Esophagus squamous epithelium (tissue), 5 donors: Measurements from ENCODE around the gene TMEM258. TPM values are rescaled to one million over a fixed set of nuclear protein-coding genes. Genes with fewer than 3 reads are reported as not detected.
A peak's percentile ranks its signal among the peaks of the same experiment; 100 is the strongest.

ENCODE experiments used
- DNase-seq: peaks from one replicate; lab custom pipeline; 2025; lab: John Stamatoyannopoulos, UW
- H3K27ac ChIP-seq, 4 donors: fragments of 200-600 bp; sonication (generic); one replicate each; pipeline ENCODE4 v1.5.1; 2016 to 2019; ENCODE audit warnings: mild to moderate bottlenecking in 1 of 4
- H3K27me3 ChIP-seq, 4 donors: fragments of 200-600 bp; sonication (generic); 1 replicate in 3 of 4; 2 replicates in 1 of 4; pipeline versions ENCODE4 v1.5.1 to v1.6.0; 2017 to 2021; ENCODE audit warnings: antibody characterized with exemption in 1 of 4
- H3K36me3 ChIP-seq, 3 donors: fragments of 200-600 bp; sonication (generic); one replicate each; pipeline ENCODE4 v1.5.1; 2016 to 2019
- H3K4me1 ChIP-seq, 3 donors: fragments of 200-600 bp; sonication (generic); one replicate each; pipeline ENCODE4 v1.5.1; 2017 to 2019
- H3K4me3 ChIP-seq, 4 donors: fragments of 200-600 bp; sonication (generic); 1 replicate in 3 of 4; 2 replicates in 1 of 4; pipeline ENCODE4 v1.5.1; 2016 to 2019; ENCODE audit warnings: mild to moderate bottlenecking in 2 of 4, moderate library complexity in 1 of 4
- H3K9me3 ChIP-seq, 3 donors: fragments of 200-600 bp; sonication (generic); one replicate each; pipeline ENCODE4 v1.5.1; 2016 to 2019
- POLR2A ChIP-seq, 4 donors: fragments of 450-650 bp; IDR thresholded peaks; one replicate each; pipeline ENCODE4 v1.6.1; 2017; ENCODE audit warnings: antibody characterized with exemption in 4 of 4, mild to moderate bottlenecking in 4 of 4, moderate library complexity in 3 of 4
- WGBS, 2 donors: methylation state at CpG; one replicate each; pipeline ENCODE4 v1.1.5; 2018; 5-methylcytosine and 5-hydroxymethylcytosine counted together
- intact Hi-C: fragments of 100-400 bp; cut with DNase I; formaldehyde crosslinking; loops from one replicate; pipeline ENCODE4 v1.15.0; 2022
- total RNA-seq, 4 donors: library from RNA; depleted of rRNA; stranded (reverse); fragments of >200 nt; gene quantifications; one replicate each; pipeline ENCODE4 v1.1.0, GENCODE V29; 2016
- TF ChIP-seq, protein P1 (sequence below), 6 experiments: fragments of 450-650 bp in 4 of 6; fragments of 200-600 bp in 2 of 6; sonication (generic) in 2 of 6; IDR thresholded peaks; one replicate each; pipeline ENCODE4 v1.5.1; 2016 to 2019; ENCODE audit warnings: antibody characterized with exemption in 6 of 6, mild to moderate bottlenecking in 4 of 6, moderate library complexity in 4 of 6
- donor health status: DM: yes; HTN: yes; CAD: no.

The TMEM258 gene
- total RNA-seq, 4 donors from 2014 or later, result 32.3 to 54.2 (median 37.9) TPM

DNA sequence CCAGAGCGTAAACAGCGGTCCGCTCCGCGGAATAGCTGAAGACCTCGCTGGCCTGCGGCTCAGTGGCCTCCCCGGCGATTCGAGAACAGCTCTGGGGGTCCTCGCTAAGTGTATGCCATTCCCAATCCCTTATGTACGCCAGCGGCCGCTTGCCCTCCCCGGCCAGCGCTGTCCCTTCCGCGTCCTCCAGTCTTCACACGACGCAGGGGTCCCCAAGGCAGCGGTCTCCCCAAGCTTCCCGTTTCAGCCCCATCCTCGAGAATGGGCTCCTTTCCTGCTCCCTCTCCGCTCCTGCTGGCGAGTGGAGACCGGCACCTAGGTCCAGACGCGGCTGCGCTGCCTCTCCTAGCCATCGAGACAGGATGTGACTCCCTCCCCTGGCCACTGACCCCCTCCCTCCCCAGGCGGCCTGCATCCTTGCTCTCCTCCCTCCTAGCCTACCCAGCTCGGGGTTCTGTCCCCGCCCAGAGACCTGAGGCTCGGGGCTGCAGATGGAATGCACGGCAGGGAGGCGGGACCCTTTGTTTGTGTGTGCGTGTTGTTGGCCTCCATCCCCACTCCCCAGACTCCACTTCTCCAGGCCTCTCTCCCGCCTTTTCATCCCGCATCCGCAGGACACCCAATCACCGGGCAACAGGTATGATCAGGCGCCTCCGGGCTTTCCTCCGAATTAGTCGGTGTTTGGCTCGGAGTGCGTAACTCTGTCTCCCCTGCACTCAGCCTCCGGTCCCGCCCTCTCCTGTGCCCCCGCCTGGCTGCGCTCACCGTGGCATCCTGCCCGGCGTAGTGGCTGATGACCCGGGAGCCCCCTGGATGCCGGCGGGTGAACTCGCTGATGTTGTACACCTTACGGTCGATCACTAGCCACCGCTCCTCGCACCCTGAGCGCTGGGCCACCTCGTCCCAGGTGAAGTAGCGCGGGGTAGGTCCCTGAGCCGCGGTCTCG lies 23.7 kb upstream of the TMEM258 start:
- intact Hi-C loops, result no loop called here

DNA sequence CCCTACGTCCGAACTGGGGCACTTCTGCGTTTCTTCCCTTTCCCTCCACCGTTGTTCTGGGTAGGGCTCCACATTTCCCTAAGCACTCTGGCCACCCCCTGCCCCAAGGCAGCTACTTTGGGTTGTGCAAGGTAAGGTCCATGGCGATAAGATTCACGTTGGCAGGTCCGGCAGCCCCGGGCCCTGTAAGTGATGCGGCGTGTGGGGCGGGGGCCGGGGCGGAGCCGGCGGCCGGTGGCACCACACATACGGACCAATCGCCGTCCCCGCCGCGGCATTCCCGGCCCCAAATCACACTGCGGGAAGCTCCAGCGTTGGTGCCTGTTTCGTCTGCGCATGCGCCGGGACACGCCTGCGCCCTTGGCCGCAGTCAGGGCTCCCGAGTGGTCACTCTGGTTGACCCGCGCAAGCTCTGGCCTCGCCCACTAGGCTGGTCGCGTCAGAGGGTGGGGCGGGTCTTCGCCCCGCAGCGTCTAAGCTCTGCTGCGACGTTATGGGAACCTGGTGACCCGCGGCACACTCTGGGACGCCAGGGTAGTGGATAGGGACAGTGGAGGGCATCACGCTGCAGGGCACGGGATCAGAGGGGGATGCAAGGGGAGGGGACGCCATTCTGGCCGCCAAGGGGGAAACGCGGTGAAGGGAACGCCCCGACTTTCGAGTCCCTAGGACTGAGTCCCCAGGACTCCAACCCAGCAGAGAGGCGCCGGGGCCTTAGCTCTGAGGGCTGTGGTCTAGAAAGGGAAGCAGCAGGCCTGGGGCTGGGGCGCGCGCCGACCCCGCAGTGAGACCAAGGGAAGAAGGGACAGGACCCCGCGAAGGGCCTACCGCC lies 22.8 kb upstream of the TMEM258 start:
- Histone ChIP-seq H3K4me1 (peaks cover 17 to 55% (median 25%) of the 10 kb centered on the region in 3 donors), H3K9me3 (no peaks in the 10 kb centered on the region), H3K4me3 (peak overlapping the region; percentile 47 to 83 (median 58)), H3K27ac (peak overlapping the region; percentile 86 to 99 (median 92)), H3K27me3 (peaks cover 0 to 29% (median 3%) of the 10 kb centered on the region in 4 donors), H3K36me3 (peaks cover 0 to 28% (median 0%) of the 10 kb centered on the region in 3 donors)
- 3 to 4% methylated on average over 6 to 17 of the region's 66 CpGs for WGBS, 2 donors
- DNase-seq, result peak; percentile 31
- TF ChIP-seq, protein P1, sequence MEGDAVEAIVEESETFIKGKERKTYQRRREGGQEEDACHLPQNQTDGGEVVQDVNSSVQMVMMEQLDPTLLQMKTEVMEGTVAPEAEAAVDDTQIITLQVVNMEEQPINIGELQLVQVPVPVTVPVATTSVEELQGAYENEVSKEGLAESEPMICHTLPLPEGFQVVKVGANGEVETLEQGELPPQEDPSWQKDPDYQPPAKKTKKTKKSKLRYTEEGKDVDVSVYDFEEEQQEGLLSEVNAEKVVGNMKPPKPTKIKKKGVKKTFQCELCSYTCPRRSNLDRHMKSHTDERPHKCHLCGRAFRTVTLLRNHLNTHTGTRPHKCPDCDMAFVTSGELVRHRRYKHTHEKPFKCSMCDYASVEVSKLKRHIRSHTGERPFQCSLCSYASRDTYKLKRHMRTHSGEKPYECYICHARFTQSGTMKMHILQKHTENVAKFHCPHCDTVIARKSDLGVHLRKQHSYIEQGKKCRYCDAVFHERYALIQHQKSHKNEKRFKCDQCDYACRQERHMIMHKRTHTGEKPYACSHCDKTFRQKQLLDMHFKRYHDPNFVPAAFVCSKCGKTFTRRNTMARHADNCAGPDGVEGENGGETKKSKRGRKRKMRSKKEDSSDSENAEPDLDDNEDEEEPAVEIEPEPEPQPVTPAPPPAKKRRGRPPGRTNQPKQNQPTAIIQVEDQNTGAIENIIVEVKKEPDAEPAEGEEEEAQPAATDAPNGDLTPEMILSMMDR (IDR thresholded peaks at IDR 0.05), result no peak
- TF ChIP-seq POLR2A (IDR thresholded peaks at IDR 0.05), result peak in 2 of 4 donors; percentile 92 to 94
- intact Hi-C loops, result no loop called here

More for the DNA sequence above, 23.7 kb upstream of the TMEM258 start:
- TF ChIP-seq, protein P1 (IDR thresholded peaks at IDR 0.05), result no peak
- TF ChIP-seq POLR2A (IDR thresholded peaks at IDR 0.05), result no peak
- 0 to 2% methylated on average over 33 to 43 of the region's 69 CpGs for WGBS, 2 donors
- peak overlapping the region; percentile 47 to 83 (median 58) for H3K4me3 ChIP-seq
- H3K9me3 ChIP-seq, result no peaks in the 10 kb centered on the region
- peaks cover 22 to 64% (median 25%) of the 10 kb centered on the region in 3 donors for H3K4me1 ChIP-seq
- H3K36me3 ChIP-seq, result peaks cover 0 to 19% (median 0%) of the 10 kb centered on the region in 3 donors
- H3K27ac ChIP-seq, result peak overlapping the region; percentile 86 to 99 (median 92)
- peaks cover 0 to 29% (median 3%) of the 10 kb centered on the region in 4 donors for H3K27me3 ChIP-seq
- no peak for DNase-seq

DNA sequence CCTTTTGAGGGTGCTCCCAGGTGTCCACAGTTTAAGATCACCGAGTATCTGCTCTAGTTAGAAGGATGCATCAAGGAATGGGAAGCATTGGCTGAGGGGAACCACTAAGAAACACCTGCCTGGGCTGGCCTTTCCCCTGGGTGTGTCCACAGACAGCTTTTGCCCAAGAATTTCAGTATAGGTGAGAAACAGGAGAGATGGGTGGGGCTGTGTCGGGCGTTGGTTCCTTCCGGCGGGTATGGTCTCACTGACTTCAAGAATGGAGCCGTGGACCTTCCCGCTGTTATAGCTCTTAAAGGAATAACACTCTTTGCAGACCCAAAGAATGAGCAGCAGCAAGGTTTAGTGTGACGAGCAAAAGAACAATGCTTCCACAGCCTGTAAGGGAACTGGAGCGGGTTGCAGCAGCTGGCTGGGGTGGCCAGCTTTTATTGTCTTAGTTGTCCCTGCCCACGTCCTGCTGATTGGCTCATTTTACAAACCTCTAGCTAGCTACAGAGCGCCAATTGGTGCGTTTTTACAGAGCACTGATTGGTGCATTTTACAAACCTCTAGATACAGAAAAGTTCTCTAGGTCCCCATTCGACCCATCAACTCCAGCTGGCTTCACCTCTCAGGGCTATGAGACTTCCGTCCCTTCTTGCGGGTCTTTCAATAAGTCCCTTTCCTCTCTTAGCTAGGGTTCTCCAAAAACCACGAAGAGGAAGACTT lies 22.0 kb upstream of the TMEM258 start:
- TF ChIP-seq POLR2A (IDR thresholded peaks at IDR 0.05), result no peak
- TF ChIP-seq, protein P1 (IDR thresholded peaks at IDR 0.05), result no peak
- no peak for DNase-seq
- H3K27me3 ChIP-seq, result peaks cover 0 to 29% (median 3%) of the 10 kb centered on the region in 4 donors
- 37 to 64% methylated on average over 15 to 16 of the region's 16 CpGs for WGBS, 2 donors
- peak overlapping the region; percentile 47 to 83 (median 58) for H3K4me3 ChIP-seq
- intact Hi-C loops, result no loop called here
- peak overlapping the region; percentile 86 to 99 (median 92) for H3K27ac ChIP-seq
- H3K36me3 ChIP-seq, result peaks cover 0 to 36% (median 3%) of the 10 kb centered on the region in 3 donors
- H3K4me1 ChIP-seq, result peaks cover 15 to 48% (median 25%) of the 10 kb centered on the region in 3 donors
- H3K9me3 ChIP-seq, result no peaks in the 10 kb centered on the region

DNA sequence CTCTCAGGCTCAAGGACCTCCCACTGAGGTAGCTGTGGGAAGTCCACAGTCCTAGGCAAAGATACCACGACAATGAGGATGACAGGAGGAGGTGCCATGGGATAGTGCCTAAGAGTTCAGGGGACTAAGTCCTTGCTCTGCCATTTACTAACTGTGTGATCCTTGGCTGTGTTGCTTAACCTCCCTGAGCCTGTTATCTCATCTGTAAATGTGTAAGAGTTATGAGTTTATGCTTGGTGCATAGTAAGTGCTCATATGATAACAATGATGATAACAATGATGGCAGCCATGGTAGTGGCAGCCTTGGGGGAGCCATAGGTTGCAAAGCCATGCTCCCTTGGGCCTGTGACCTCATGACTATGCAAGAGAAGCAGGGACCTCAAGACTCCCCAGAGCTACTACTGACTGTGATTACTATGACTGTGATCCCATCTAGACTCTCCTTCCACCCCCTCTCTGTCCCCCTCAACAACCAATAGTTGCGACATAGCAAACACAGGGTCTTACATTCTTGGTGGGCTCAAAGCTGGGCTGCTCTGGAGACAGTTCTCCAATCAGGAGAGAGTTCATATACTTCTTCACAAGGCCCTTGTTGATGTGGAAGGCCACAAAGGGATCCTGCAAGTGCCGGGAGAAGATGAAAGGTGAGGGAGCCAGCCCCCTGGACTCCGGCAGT lies 20.5 kb upstream of the TMEM258 start:
- Histone ChIP-seq H3K9me3 (no peaks in the 10 kb centered on the region), H3K36me3 (peaks cover 0 to 46% (median 4%) of the 10 kb centered on the region in 3 donors), H3K27me3 (peaks cover 0 to 29% (median 3%) of the 10 kb centered on the region in 4 donors), H3K4me1 (peaks cover 15 to 48% (median 25%) of the 10 kb centered on the region in 3 donors), H3K27ac (no peak overlapping the region), H3K4me3 (no peak overlapping the region)
- TF ChIP-seq, protein P1 (IDR thresholded peaks at IDR 0.05), result no peak
- TF ChIP-seq POLR2A (IDR thresholded peaks at IDR 0.05), result no peak
- no peak for DNase-seq
- intact Hi-C loops, result no loop called here
- WGBS, 2 donors, result 89 to 90% methylated on average over 3 to 4 of the region's 4 CpGs
